LNCAP (cell line): ENCODE measurements around the gene UCHL5.

Source experiments
- TF ChIP-seq, protein P1 (sequence below): fragments of 450-650 bp; IDR thresholded peaks from 2 replicates; pipeline ENCODE4 v1.5.1; 2017; ENCODE audit warnings: mild to moderate bottlenecking

Gene UCHL5

DNA sequence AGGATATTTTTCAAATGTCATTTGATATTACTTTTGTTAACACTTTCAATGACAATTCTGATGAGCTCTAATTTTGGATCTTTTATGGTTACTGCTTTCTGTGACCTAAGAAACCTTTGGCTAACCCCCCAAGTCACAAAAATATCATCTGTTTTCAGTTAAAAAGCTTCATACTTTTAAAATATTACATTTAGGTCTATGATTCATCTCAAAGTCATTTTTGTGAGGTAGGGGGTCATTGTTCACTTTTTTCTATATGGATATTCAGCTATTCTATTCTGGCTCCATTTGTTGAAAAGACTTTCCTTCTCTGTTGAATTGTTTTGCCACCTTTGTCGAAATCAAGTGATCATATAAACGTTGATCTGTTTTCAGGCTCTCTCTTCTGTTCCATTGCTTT is 44.8 kb downstream of the UCHL5 start:
- TF ChIP-seq, protein P1, sequence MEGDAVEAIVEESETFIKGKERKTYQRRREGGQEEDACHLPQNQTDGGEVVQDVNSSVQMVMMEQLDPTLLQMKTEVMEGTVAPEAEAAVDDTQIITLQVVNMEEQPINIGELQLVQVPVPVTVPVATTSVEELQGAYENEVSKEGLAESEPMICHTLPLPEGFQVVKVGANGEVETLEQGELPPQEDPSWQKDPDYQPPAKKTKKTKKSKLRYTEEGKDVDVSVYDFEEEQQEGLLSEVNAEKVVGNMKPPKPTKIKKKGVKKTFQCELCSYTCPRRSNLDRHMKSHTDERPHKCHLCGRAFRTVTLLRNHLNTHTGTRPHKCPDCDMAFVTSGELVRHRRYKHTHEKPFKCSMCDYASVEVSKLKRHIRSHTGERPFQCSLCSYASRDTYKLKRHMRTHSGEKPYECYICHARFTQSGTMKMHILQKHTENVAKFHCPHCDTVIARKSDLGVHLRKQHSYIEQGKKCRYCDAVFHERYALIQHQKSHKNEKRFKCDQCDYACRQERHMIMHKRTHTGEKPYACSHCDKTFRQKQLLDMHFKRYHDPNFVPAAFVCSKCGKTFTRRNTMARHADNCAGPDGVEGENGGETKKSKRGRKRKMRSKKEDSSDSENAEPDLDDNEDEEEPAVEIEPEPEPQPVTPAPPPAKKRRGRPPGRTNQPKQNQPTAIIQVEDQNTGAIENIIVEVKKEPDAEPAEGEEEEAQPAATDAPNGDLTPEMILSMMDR, result no peak

DNA sequence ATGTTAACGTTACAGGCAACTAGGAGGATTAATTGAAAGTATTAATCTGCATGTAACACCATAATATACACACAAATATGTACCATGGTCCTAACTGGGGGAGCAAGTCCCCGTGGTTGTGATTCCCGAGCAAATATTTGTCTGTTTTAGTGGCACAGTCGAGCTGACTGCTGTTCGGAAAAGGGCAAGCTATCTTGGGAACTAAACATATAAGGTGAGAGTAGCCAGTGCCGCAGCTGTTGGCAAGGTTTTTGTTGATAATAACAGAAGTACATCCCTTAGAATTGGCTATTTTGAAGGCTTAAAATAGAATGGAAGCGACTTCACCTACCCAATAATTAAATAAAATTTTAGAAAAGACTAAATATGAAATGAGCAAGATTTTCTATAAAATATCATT is 45.5 kb downstream of the UCHL5 start:
- TF ChIP-seq, protein P1, result no peak

DNA sequence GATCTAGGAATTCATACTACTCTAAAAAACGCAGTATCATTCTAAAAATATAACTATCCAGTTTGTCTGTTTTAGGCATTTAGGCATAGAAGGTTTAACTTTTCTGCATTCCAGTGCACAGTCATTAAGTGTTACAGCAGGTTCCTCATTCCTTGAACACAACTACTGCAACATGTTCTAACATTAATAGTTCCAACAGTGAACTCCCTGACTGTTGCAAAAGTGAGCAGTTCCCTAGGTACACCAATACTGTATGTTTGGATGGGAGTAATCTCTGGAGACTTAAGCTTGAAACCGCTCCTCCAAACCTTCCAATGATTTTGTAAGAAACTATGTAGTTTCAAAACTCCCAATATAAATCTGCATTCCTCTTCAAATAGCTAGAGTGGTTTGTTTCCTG is 46.2 kb downstream of the UCHL5 start:
- TF ChIP-seq, protein P1, result no peak

DNA sequence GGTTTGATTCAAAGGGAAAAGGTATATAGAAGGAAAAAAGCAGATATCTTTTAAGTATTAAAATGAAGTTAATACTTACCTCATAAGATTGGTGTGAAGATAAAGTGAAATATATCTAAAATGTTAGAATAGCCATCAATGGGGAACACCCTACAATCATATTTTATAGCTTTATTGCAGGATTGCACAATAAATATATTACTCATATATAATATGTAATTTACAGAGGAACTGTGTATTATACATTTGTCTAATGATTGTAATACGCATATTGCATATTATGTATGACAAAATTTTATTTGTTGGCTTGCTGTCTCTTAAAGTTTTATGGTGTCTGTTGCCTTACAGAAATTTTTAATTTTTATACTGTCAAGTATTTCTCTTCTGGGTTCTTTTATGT is 47.8 kb downstream of the UCHL5 start:
- TF ChIP-seq, protein P1, result no peak

DNA sequence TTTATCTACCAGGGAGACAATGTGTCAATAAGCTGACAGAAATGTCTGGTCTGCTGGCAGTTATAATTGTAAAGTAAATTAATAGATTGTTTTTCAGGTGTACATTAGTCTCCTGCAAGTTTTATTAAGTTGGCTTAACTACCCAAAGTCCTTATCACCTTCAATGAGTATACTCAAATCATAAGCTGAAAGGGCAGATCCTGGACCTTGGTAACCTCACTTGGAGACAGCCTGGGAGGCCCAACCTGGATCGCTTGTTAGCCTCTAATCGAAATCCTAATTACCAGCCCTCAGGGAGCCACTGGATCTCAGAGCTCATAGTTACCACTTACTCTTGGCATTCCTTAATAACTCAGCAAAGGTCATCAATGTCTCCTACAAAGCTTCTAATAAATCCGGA is 49.7 kb downstream of the UCHL5 start:
- TF ChIP-seq, protein P1, result no peak

DNA sequence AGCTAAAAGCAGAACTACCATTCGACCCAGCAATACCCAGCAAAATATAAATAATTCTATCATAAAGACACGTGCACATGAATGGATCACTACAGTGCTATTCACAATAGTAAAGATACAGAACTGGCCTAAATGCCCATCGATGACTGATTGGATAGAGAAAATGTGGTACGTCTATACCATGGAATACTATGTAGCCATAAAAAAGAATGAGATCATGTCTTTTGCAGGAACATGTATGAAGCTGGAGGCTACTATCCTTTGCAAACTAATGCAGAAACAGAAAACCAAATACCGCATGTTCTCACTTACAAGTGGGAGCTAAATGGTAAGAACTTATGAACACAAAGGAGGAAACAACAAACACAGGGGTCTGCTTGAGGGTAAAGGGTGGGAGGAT is 53.4 kb downstream of the UCHL5 start:
- TF ChIP-seq, protein P1, result no peak

DNA sequence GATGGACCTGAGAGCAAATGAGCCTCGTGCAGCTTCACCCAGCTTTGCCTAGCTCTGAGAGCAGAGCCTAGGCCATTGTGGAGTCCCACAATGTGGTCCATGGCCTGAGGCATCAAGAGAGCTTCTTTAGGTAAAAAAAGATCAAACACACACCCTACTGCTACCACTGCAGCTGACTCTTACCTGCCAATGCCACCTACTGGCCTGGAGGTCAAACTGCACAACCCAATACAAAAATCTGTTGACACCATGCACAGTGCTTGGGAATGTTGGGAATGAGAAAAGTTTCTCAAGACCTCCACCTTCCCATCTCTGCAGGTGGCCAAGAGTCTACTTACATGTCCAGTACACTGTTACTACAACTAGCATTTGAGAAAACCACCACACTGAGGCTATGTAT is 60.6 kb downstream of the UCHL5 start:
- TF ChIP-seq, protein P1, result peak; percentile 56; the same call in 1 of the 2 replicates

DNA sequence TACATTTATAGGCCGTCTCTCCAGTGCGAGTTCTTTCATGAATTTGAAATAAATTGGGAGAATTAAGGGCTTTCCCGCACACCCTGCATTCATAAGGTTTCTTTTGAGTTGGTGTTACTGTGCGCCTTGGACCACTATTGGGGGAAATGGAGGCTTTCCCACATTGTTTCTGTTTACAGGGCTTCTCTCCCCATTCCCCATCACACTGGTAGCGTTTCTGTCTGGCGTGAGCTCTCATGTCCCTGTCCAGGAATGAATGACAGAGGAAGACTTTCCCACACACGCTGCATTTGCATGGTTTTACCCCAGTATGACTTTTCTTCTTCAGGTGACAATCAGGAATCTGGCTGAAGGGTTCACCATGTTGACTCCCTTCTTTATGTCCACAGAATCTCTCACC is 65.0 kb downstream of the UCHL5 start:
- TF ChIP-seq, protein P1, result no peak
